ENCODE results near the gene TCF12. TPM values are rescaled to one million over a fixed set of nuclear protein-coding genes. Genes with fewer than 3 reads are reported as not detected.

Gene TCF12
- total and polyA plus RNA-seq, 2 donors (not counting 3 experiments of a cell fraction or from before 2014, with no cell fraction given) = 72.1 to 133 TPM

GRCh38 chr15:56871867-56872266, 46.6 kb upstream of the TCF12 start:
- intact Hi-C loops (cut with micrococcal nuclease) (loop anchor here (1.0 kb wide), 1 partner anchor 15 kb away; no protein-coding TSS in a partner anchor), dilution Hi-C loops (cut with MboI; ENCODE audit: extremely low pct_ligation_motif_present, low sequenced_read_pairs) (no loop called here)
- Histone ChIP-seq H3K9me3 (replicated peaks; ENCODE audit: control insufficient read depth, insufficient read depth, low read length) (no peaks in the 10 kb centered on the region), H3K27ac (ENCODE audit: insufficient read depth, low read depth, low read length) (no peak overlapping the region), H3K9ac (replicated peaks; ENCODE audit: extremely low read depth, insufficient read depth, low read length) (no peak overlapping the region), H3K4me2 (ENCODE audit: insufficient read depth, low read length) (peak overlapping the region; percentile 63), H3K27me3 (ENCODE audit: control insufficient read depth in 2 of 2, insufficient read depth in 2 of 2, low read length in 2 of 2) (no peaks in the 10 kb centered on the region), H2AFZ (ENCODE audit: low read depth, low read length) (no peak overlapping the region), H3K4me1 (ENCODE audit: control insufficient read depth, extremely low read depth, insufficient read depth, low read length) (peaks cover 16% of the 10 kb centered on the region), H3K79me2 (ENCODE audit: control insufficient read depth, insufficient read depth, low read length) (no peaks in the 10 kb centered on the region), H3K9me1 (replicated peaks; ENCODE audit: control insufficient read depth, extremely low read depth, insufficient read depth, low read length) (no peaks in the 10 kb centered on the region), H4K20me1 (replicated peaks; ENCODE audit: control insufficient read depth, extremely low read depth, insufficient read depth, low read length) (no peaks in the 10 kb centered on the region), H3K4me3 (replicated peaks in 1 of 3; ENCODE audit: insufficient read depth in 1 of 3, low read depth in 1 of 3, low read length in 3 of 3) (no peak overlapping the region), H3K36me3 (ENCODE audit: control insufficient read depth in 2 of 2, extremely low read depth in 1 of 2, insufficient read depth in 2 of 2, low read length in 2 of 2) (no peaks in the 10 kb centered on the region)
- peak; percentile 7 for DNase-seq (ENCODE audit: low read depth, low spot score)
- FAIRE-seq = no peak
- CTCF ChIA-PET = interaction anchor here (0.8 to 5.1 kb wide), 6 partner anchors 11 to 381 kb away, joined by 3 to 89 read pairs (median 16); no protein-coding TSS in a partner anchor
- no TSS peak for BruUV-seq (replicated peaks)
- TF ChIP-seq GATA2 (IDR thresholded peaks at IDR 0.05; ENCODE audit: insufficient read depth, insufficient read length, low read depth, low read length) (no peak), JUN (IDR thresholded peaks at IDR 0.05; ENCODE audit: borderline replicate concordance, insufficient read depth, insufficient read length, low read depth) (no peak), POLR2A (IDR thresholded peaks at IDR 0.05; ENCODE audit: low read depth, low read length) (no peak), POLR2AphosphoS5 (IDR thresholded peaks at IDR 0.05; ENCODE audit: insufficient read depth, low read depth, low read length) (no peak), FOS (IDR thresholded peaks at IDR 0.05; ENCODE audit: borderline replicate concordance, insufficient read depth, low read length) (no peak)
- POLR2A ChIA-PET = interaction anchor here (0.8 to 1.0 kb wide), 2 partner anchors 46 to 106 kb away, joined by 3 read pairs; partner anchors contain the start of gene TCF12

DNA sequence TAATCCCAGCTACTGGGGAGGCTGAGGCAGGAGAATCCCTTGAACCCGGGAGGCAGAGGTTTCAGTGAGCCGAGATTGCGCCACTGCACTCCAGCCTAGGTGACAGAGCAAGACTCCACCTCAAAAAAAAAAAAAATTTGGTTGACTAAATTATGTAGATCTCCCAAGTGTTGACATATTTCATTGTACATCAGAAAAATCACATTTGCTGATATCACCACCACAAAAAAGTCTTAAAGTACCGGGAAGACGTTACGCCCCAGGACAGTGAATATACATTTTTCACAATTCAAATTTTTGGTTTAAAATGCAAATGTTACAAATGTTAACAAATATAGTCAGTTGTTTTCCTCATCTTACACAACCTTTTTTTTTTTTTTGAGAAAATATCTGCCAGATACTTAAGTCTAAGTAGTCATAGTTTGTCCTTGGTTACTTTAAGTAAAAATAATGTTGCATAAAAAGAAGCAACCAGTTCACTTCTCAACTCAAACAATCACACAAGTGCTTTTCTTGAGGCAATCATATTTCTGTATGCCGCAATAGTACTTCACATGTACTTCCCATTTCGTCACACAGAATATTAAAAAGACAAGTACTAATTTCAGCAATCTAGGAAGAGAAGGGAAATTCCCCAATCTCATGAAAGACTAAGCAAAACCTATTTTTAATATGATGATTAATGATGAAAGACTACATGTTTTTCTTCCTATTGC, 41.0 kb upstream of the TCF12 start:
- ChIA-PET POLR2A (no interaction called here), CTCF (no interaction called here)
- intact Hi-C loops (cut with micrococcal nuclease) = no loop called here

More for the DNA sequence above, 41.0 kb upstream of the TCF12 start:
- Histone ChIP-seq H3K36me3 (ENCODE audit: control insufficient read depth in 2 of 2, extremely low read depth in 1 of 2, insufficient read depth in 2 of 2, low read length in 2 of 2) (no peaks in the 10 kb centered on the region), H3K79me2 (ENCODE audit: control insufficient read depth, insufficient read depth, low read length) (no peaks in the 10 kb centered on the region), H2AFZ (ENCODE audit: low read depth, low read length) (no peak overlapping the region), H3K27me3 (ENCODE audit: control insufficient read depth in 2 of 2, insufficient read depth in 2 of 2, low read length in 2 of 2) (no peaks in the 10 kb centered on the region), H3K9me3 (replicated peaks; ENCODE audit: control insufficient read depth, insufficient read depth, low read length) (no peaks in the 10 kb centered on the region), H3K9me1 (replicated peaks; ENCODE audit: control insufficient read depth, extremely low read depth, insufficient read depth, low read length) (no peaks in the 10 kb centered on the region), H3K4me1 (ENCODE audit: control insufficient read depth, extremely low read depth, insufficient read depth, low read length) (no peaks in the 10 kb centered on the region), H3K9ac (replicated peaks; ENCODE audit: extremely low read depth, insufficient read depth, low read length) (no peak overlapping the region), H3K27ac (ENCODE audit: insufficient read depth, low read depth, low read length) (no peak overlapping the region), H4K20me1 (replicated peaks; ENCODE audit: control insufficient read depth, extremely low read depth, insufficient read depth, low read length) (no peaks in the 10 kb centered on the region), H3K4me2 (ENCODE audit: insufficient read depth, low read length) (no peak overlapping the region), H3K4me3 (replicated peaks in 1 of 3; ENCODE audit: insufficient read depth in 1 of 3, low read depth in 1 of 3, low read length in 3 of 3) (no peak overlapping the region)
- DNase-seq (ENCODE audit: low read depth, low spot score) = no peak
- BruUV-seq (replicated peaks) = no TSS peak
- FAIRE-seq = no peak
- TF ChIP-seq POLR2AphosphoS5 (IDR thresholded peaks at IDR 0.05; ENCODE audit: insufficient read depth, low read depth, low read length) (no peak), FOS (IDR thresholded peaks at IDR 0.05; ENCODE audit: borderline replicate concordance, insufficient read depth, low read length) (no peak), EZH2 (IDR thresholded peaks at IDR 0.05; ENCODE audit: borderline replicate concordance, low read depth, low read length, severe bottlenecking) (no peak), MYC (IDR thresholded peaks at IDR 0.05; ENCODE audit: low read depth, low read length) (no peak)
- dilution Hi-C loops (cut with MboI; ENCODE audit: extremely low pct_ligation_motif_present, low sequenced_read_pairs) = no loop called here
